IPS-20b (cell line): ENCODE measurements around the gene VRK1.
"Not testable (repeated sequence)": the region's sequence is repeated elsewhere in the genome, so short reads cannot be mapped to it uniquely, and the experiment has no call there.

Experiments
- H3K27ac ChIP-seq: one replicate; pipeline ENCODE4 v1.5.1; 2013; ENCODE audit warnings: low read length
- H3K27me3 ChIP-seq: 2 replicates; pipeline ENCODE4 v1.6.1; 2013; ENCODE audit warnings: mild to moderate bottlenecking, low read length, inconsistent platforms; ENCODE audit not compliant: insufficient read depth
- H3K36me3 ChIP-seq: 2 replicates; pipeline ENCODE4 v1.6.1; 2013; ENCODE audit warnings: low read depth, mild to moderate bottlenecking, inconsistent platforms, low read length, moderate library complexity; ENCODE audit not compliant: insufficient read depth
- H3K4me1 ChIP-seq: 2 replicates; pipeline ENCODE4 v1.6.1; 2013; ENCODE audit warnings: mild to moderate bottlenecking, control low read depth, inconsistent platforms, low read length, moderate library complexity; ENCODE audit not compliant: insufficient read depth
- H3K4me3 ChIP-seq: 2 replicates; pipeline ENCODE4 v1.5.1; 2013; ENCODE audit warnings: mild to moderate bottlenecking, low read length, inconsistent platforms
- H3K9ac ChIP-seq: 2 replicates; pipeline ENCODE4 v1.6.1; 2013; ENCODE audit warnings: low read depth, mild to moderate bottlenecking, inconsistent platforms, low read length, moderate library complexity
- H3K9me3 ChIP-seq: 2 replicates; pipeline ENCODE4 v1.6.1; 2013; ENCODE audit warnings: mild to moderate bottlenecking, low read depth, low read length, inconsistent platforms; ENCODE audit not compliant: insufficient read depth

The VRK1 gene

GRCh38 chr14:96764012-96764411 lies 33.2 kb upstream of the VRK1 start:
- H3K27me3 ChIP-seq = 0 out of 2 replicates have a peak, but pooled peaks cover 9% of the 10 kb centered on the region
- no peak overlapping the region for H3K4me3 ChIP-seq
- H3K36me3 ChIP-seq = no peaks in the 10 kb centered on the region
- H3K27ac ChIP-seq = no peak overlapping the region
- H3K4me1 ChIP-seq = no peaks in the 10 kb centered on the region
- no peak overlapping the region for H3K9ac ChIP-seq
- H3K9me3 ChIP-seq = no peaks in the 10 kb centered on the region

GRCh38 chr14:96765205-96765604 lies 32.0 kb upstream of the VRK1 start:
- not testable (repeated sequence) for H3K4me3 ChIP-seq, H3K9ac ChIP-seq, H3K27ac ChIP-seq, H3K4me1 ChIP-seq, H3K36me3 ChIP-seq, H3K9me3 ChIP-seq
- H3K27me3 ChIP-seq = peaks cover 10% of the 10 kb centered on the region; the same call in 1 of the 2 replicates

GRCh38 chr14:96772929-96773328 lies 24.3 kb upstream of the VRK1 start:
- Histone ChIP-seq H3K36me3 (no peaks in the 10 kb centered on the region), H3K9me3 (no peaks in the 10 kb centered on the region), H3K4me3 (no peak overlapping the region), H3K27ac (no peak overlapping the region), H3K9ac (no peak overlapping the region), H3K27me3 (peaks cover 6% of the 10 kb centered on the region; the same call in 1 of the 2 replicates), H3K4me1 (no peaks in the 10 kb centered on the region)

- no peaks in the 10 kb centered on the region for H3K27me3 ChIP-seq
- H3K9ac ChIP-seq = no peak overlapping the region
- H3K4me3 ChIP-seq = no peak overlapping the region
Observed at GRCh38 chr14:96776791-96777190, 20.4 kb upstream of the VRK1 start.

GRCh38 chr14:96780500-96780899 lies 16.7 kb upstream of the VRK1 start:
- H3K9me3 ChIP-seq = no peaks in the 10 kb centered on the region
- no peak overlapping the region for H3K9ac ChIP-seq
- H3K27me3 ChIP-seq = no peaks in the 10 kb centered on the region
- no peak overlapping the region for H3K27ac ChIP-seq
- H3K36me3 ChIP-seq = no peaks in the 10 kb centered on the region
- no peak overlapping the region for H3K4me3 ChIP-seq
- H3K4me1 ChIP-seq = no peaks in the 10 kb centered on the region

More at GRCh38 chr14:96776791-96777190, 20.4 kb upstream of the VRK1 start:
- Histone ChIP-seq H3K9me3 (no peaks in the 10 kb centered on the region), H3K36me3 (no peaks in the 10 kb centered on the region), H3K4me1 (no peaks in the 10 kb centered on the region), H3K27ac (no peak overlapping the region)

- Histone ChIP-seq H3K4me3 (no peak overlapping the region), H3K27me3 (no peaks in the 10 kb centered on the region), H3K27ac (no peak overlapping the region), H3K9me3 (no peaks in the 10 kb centered on the region), H3K9ac (no peak overlapping the region), H3K36me3 (no peaks in the 10 kb centered on the region), H3K4me1 (no peaks in the 10 kb centered on the region)
Observed at GRCh38 chr14:96781371-96781770, 15.8 kb upstream of the VRK1 start.

- Histone ChIP-seq H3K4me3 (no peak overlapping the region), H3K27ac (no peak overlapping the region), H3K4me1 (no peaks in the 10 kb centered on the region), H3K9me3 (no peaks in the 10 kb centered on the region), H3K36me3 (no peaks in the 10 kb centered on the region), H3K9ac (no peak overlapping the region), H3K27me3 (no peaks in the 10 kb centered on the region)
Observed at GRCh38 chr14:96782436-96782835, 14.7 kb upstream of the VRK1 start.

GRCh38 chr14:96783043-96783914 lies 13.9 kb upstream of the VRK1 start:
- no peak overlapping the region for H3K9ac ChIP-seq
- H3K4me1 ChIP-seq = no peaks in the 10 kb centered on the region
- H3K4me3 ChIP-seq = no peak overlapping the region
- no peaks in the 10 kb centered on the region for H3K9me3 ChIP-seq
- H3K27me3 ChIP-seq = no peaks in the 10 kb centered on the region
- H3K36me3 ChIP-seq = no peaks in the 10 kb centered on the region
- H3K27ac ChIP-seq = no peak overlapping the region

GRCh38 chr14:96783915-96784224 lies 13.3 kb upstream of the VRK1 start:
- H3K27ac ChIP-seq = no peak overlapping the region
- H3K27me3 ChIP-seq = no peaks in the 10 kb centered on the region
- H3K36me3 ChIP-seq = no peaks in the 10 kb centered on the region
- no peaks in the 10 kb centered on the region for H3K9me3 ChIP-seq
- H3K4me1 ChIP-seq = no peaks in the 10 kb centered on the region
- H3K4me3 ChIP-seq = no peak overlapping the region
- no peak overlapping the region for H3K9ac ChIP-seq

GRCh38 chr14:96790186-96790585 lies 7.0 kb upstream of the VRK1 start:
- Histone ChIP-seq H3K4me3 (no peak overlapping the region), H3K9me3 (no peaks in the 10 kb centered on the region), H3K36me3 (no peaks in the 10 kb centered on the region), H3K27ac (no peak overlapping the region), H3K27me3 (no peaks in the 10 kb centered on the region; the same call in 1 of the 2 replicates), H3K9ac (no peak overlapping the region), H3K4me1 (no peaks in the 10 kb centered on the region)

GRCh38 chr14:96790706-96791105 lies 6.5 kb upstream of the VRK1 start:
- no peak overlapping the region for H3K9ac ChIP-seq
- no peaks in the 10 kb centered on the region for H3K4me1 ChIP-seq
- no peaks in the 10 kb centered on the region for H3K9me3 ChIP-seq
- no peak overlapping the region for H3K27ac ChIP-seq
- no peak overlapping the region for H3K4me3 ChIP-seq
- H3K27me3 ChIP-seq = no peaks in the 10 kb centered on the region; the same call in 1 of the 2 replicates
- no peaks in the 10 kb centered on the region for H3K36me3 ChIP-seq

- H3K4me3 ChIP-seq = no peak overlapping the region
- H3K27me3 ChIP-seq = no peaks in the 10 kb centered on the region; the same call in 1 of the 2 replicates
- H3K27ac ChIP-seq = no peak overlapping the region
- no peaks in the 10 kb centered on the region for H3K4me1 ChIP-seq
- H3K9ac ChIP-seq = no peak overlapping the region
- H3K36me3 ChIP-seq = no peaks in the 10 kb centered on the region
- no peaks in the 10 kb centered on the region for H3K9me3 ChIP-seq
Observed at GRCh38 chr14:96792003-96792402, 5.2 kb upstream of the VRK1 start.
